T-helper 2 cell treated with Interferon-gamma antibody and Interleukin-4, amounts not matched to agents 5 μg/mL and 100 μg/mL, for 36 hours (primary cell): Measurements from ENCODE around the gene SLC49A3.
"Not testable (repeated sequence)": the region's sequence is repeated elsewhere in the genome, so short reads cannot be mapped to it uniquely, and the experiment has no call there.

Experiments
- DNase-seq: peaks from one replicate; pipeline ENCODE4 v3.0.0; 2021; ENCODE audit warnings: low spot score
- H3K27ac Mint-ChIP-seq: one replicate; pipeline ENCODE4 v1.8.0; 2021; ENCODE audit warnings: mild to moderate bottlenecking, mixed read lengths
- H3K27me3 Mint-ChIP-seq: one replicate; pipeline ENCODE4 v1.8.0; 2021; ENCODE audit warnings: low read depth, mixed read lengths
- H3K36me3 Mint-ChIP-seq: one replicate; pipeline ENCODE4 v1.8.0; 2021; ENCODE audit warnings: low read depth, mixed read lengths
- H3K4me1 Mint-ChIP-seq: one replicate; pipeline ENCODE4 v1.8.0; 2021; ENCODE audit warnings: low read depth, mixed read lengths
- H3K4me3 Mint-ChIP-seq: one replicate; pipeline ENCODE4 v1.8.0; 2022; ENCODE audit warnings: mild to moderate bottlenecking, moderate library complexity, mixed read lengths
- H3K9me3 Mint-ChIP-seq: one replicate; pipeline ENCODE4 v1.8.0; 2021; ENCODE audit warnings: mixed read lengths

Gene SLC49A3

DNA sequence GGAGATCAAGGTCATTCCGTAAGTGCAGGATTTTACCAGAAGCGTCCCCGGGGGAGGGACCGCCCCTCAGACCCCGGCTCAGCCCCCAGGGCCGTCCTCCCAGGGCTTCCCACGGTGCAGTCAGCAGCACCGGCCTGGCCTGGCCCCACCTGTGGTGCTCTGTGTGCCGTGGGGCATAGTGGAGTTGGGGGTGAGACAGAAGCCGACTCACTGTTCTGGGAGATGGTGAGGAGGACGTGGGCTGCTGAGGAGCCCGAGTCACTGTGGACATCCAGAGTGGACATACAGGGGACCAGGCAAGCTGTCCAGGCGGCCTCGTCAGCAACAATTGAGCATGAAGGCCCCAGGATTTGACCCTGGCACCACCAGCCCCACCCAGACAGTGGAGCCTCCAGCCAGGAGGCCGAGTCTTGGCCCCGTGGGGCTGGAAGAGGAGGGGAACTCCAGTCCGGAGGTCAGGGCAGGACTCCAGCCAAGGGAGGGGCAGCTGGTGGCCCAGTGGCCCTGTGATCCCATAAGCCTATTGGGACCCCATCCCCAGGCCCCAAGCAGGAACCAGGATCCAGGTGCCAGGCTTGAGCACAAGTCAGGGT lies 34.0 kb downstream of the SLC49A3 start:
- Mint-ChIP-seq H3K27ac (no peak overlapping the region), H3K9me3 (peaks cover 3% of the 10 kb centered on the region)

DNA sequence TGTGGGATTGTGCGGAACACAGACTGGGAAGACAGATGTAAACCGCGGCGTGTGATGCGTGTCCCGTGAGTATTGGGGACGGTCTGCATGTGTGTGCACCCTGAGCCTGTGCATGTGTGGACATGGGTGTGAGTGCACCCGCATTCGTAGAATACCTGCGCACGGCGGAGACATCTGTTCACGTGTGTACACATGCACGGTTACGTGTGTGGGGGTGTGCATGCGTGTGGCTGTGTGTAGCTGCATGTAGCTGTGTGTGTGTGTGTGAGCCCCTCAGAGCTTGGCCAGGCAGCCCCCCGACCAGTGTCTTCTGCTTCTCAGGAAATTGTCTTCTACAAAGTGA lies 34.5 kb downstream of the SLC49A3 start:
- H3K4me3 Mint-ChIP-seq = no peak overlapping the region
- H3K4me1 Mint-ChIP-seq = no peaks in the 10 kb centered on the region
- no peaks in the 10 kb centered on the region for H3K27me3 Mint-ChIP-seq

More for the DNA sequence above, 34.0 kb downstream of the SLC49A3 start:
- no peaks in the 10 kb centered on the region for H3K36me3 Mint-ChIP-seq
- H3K4me1 Mint-ChIP-seq = no peaks in the 10 kb centered on the region
- no peak for DNase-seq
- H3K4me3 Mint-ChIP-seq = no peak overlapping the region
- H3K27me3 Mint-ChIP-seq = no peaks in the 10 kb centered on the region

DNA sequence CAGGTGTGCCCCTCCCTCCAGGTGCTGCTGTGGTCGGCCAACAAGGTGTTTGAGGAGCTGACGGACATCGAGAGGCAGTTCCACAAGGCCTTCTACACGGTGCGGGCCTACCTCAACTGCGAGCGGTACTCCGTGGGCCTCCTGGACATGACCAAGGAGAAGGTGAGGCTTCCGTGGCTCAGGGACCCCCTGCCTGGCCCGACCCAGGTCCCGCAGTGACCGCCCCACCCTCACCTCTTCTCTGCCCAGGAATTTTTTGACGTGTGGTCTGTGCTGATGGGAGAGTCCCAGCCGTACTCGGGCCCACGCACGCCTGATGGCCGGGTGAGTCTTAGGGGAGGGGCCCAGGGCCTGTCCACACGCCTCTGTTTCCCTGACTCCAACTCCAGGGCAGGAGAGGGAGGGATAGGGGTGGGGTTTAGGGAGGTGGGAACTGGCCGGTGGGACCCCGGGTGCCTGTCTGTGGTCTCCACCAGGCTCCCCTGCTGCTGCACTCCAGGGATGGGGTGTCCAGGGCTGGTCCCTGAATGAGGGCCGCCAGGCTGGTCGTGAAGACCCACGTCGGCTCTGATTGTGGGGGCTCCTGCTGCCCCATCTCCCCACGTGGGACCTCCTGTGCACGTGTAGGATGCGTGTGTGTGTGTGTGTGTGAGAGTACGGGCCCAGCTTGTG lies 35.0 kb downstream of the SLC49A3 start:
- Mint-ChIP-seq H3K4me1 (no peaks in the 10 kb centered on the region), H3K9me3 (no peaks in the 10 kb centered on the region), H3K27me3 (no peaks in the 10 kb centered on the region), H3K36me3 (no peaks in the 10 kb centered on the region), H3K4me3 (no peak overlapping the region), H3K27ac (no peak overlapping the region)
- no peak for DNase-seq

More for the DNA sequence above, 34.5 kb downstream of the SLC49A3 start:
- no peaks in the 10 kb centered on the region for H3K36me3 Mint-ChIP-seq
- H3K27ac Mint-ChIP-seq = no peak overlapping the region
- DNase-seq = no peak
- H3K9me3 Mint-ChIP-seq = no peaks in the 10 kb centered on the region

- H3K27ac Mint-ChIP-seq = no peak overlapping the region
- no peaks in the 10 kb centered on the region for H3K9me3 Mint-ChIP-seq
Observed at GRCh38 chr4:653080-653821, 35.7 kb downstream of the SLC49A3 start.

GRCh38 chr4:651884-652642 lies 36.9 kb downstream of the SLC49A3 start:
- no peaks in the 10 kb centered on the region for H3K36me3 Mint-ChIP-seq
- no peak overlapping the region for H3K4me3 Mint-ChIP-seq
- H3K9me3 Mint-ChIP-seq = no peaks in the 10 kb centered on the region
- no peak overlapping the region for H3K27ac Mint-ChIP-seq
- DNase-seq = no peak
- no peaks in the 10 kb centered on the region for H3K27me3 Mint-ChIP-seq
- no peaks in the 10 kb centered on the region for H3K4me1 Mint-ChIP-seq

More at GRCh38 chr4:653080-653821, 35.7 kb downstream of the SLC49A3 start:
- Mint-ChIP-seq H3K27me3 (no peaks in the 10 kb centered on the region), H3K4me3 (no peak overlapping the region), H3K4me1 (no peaks in the 10 kb centered on the region), H3K36me3 (no peaks in the 10 kb centered on the region)
- DNase-seq = no peak

DNA sequence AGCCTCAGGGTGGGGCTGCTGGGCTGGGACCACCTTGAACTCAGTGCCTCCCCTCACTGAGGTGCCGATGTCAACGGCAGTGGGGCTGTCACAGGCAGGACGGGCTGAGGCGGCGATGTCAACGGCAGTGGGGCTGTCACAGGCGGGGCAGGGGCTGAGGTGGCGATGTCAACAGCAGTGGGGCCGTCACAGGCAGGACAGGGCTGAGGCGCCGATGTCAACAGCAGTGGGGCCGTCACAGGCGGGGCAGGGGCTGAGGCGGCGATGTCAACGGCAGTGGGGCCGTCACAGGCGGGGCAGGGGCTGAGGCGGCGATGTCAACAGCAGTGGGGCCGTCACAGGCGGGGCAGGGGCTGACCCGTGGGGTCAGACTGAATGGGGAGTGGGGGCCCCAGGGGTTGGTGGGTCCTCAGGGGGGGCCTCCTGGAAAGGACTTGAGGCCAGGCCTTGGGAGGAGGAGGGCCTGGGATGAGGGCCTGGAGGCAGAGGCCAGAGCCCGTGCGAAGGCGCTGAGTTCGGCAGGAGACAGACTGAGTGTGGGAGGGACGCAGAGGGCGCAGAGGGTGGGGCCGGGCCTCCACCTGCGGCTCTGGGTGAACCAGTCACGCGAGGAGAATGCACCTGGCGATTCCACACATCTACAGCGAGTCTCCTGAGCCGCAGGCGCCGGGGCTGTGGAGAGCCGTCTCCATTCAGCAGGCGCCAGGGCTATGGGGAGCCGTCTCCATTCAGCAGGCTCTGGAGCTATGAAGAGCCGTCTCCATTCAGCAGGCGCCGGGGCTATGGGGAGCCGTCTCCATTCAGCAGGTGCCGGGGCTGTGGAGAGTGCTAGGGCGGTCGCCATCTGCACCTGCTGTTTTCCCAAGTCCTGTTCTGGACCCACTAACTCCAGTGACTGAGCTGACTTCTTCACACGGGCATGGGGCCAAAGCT lies 37.7 kb downstream of the SLC49A3 start:
- Mint-ChIP-seq H3K9me3 (no peaks in the 10 kb centered on the region), H3K27ac (no peak overlapping the region), H3K4me3 (no peak overlapping the region), H3K4me1 (no peaks in the 10 kb centered on the region), H3K36me3 (no peaks in the 10 kb centered on the region), H3K27me3 (no peaks in the 10 kb centered on the region)
- no peak for DNase-seq

- H3K27me3 Mint-ChIP-seq = no peaks in the 10 kb centered on the region
- no peaks in the 10 kb centered on the region for H3K4me1 Mint-ChIP-seq
- H3K9me3 Mint-ChIP-seq = peaks cover 3% of the 10 kb centered on the region
- no peak overlapping the region for H3K4me3 Mint-ChIP-seq
- no peaks in the 10 kb centered on the region for H3K36me3 Mint-ChIP-seq
- DNase-seq = no peak
- no peak overlapping the region for H3K27ac Mint-ChIP-seq
Observed at GRCh38 chr4:650461-650860, 38.5 kb downstream of the SLC49A3 start.

- Mint-ChIP-seq H3K27me3 (no peaks in the 10 kb centered on the region), H3K4me3 (no peak overlapping the region), H3K27ac (no peak overlapping the region), H3K36me3 (no peaks in the 10 kb centered on the region), H3K9me3 (peaks cover 6% of the 10 kb centered on the region), H3K4me1 (no peaks in the 10 kb centered on the region)
- DNase-seq = no peak
Observed at GRCh38 chr4:649751-650310, 39.1 kb downstream of the SLC49A3 start.

DNA sequence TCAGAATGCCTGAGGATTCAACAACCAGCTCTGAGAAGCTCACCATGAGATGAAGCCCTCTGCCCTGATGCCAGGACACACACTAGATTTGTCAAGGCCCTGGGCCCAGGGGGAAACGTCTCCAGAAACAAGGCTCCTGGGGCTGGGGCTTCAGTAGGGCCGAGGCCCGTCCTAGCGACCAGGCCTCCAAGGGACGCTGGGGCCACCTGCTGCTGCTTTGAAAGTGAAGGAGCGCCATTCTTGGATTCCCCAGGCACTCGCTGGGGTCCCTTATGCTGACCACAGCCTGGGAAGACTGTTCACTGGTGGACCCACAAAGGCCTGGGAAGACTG lies 39.7 kb downstream of the SLC49A3 start:
- Mint-ChIP-seq H3K4me1 (no peaks in the 10 kb centered on the region), H3K4me3 (no peak overlapping the region), H3K9me3 (peaks cover 8% of the 10 kb centered on the region), H3K27me3 (no peaks in the 10 kb centered on the region), H3K27ac (no peak overlapping the region), H3K36me3 (no peaks in the 10 kb centered on the region)
- no peak for DNase-seq

GRCh38 chr4:648579-649292 lies 40.2 kb downstream of the SLC49A3 start:
- no peak overlapping the region for H3K27ac Mint-ChIP-seq
- H3K36me3 Mint-ChIP-seq = no peaks in the 10 kb centered on the region
- H3K9me3 Mint-ChIP-seq = peaks cover 12% of the 10 kb centered on the region
- H3K4me3 Mint-ChIP-seq = no peak overlapping the region
- DNase-seq = no peak
- no peaks in the 10 kb centered on the region for H3K4me1 Mint-ChIP-seq
- H3K27me3 Mint-ChIP-seq = no peaks in the 10 kb centered on the region

GRCh38 chr4:647481-647880 lies 41.5 kb downstream of the SLC49A3 start:
- Mint-ChIP-seq H3K9me3 (peaks cover 12% of the 10 kb centered on the region), H3K36me3 (no peaks in the 10 kb centered on the region), H3K4me1 (no peaks in the 10 kb centered on the region), H3K27ac (no peak overlapping the region), H3K27me3 (no peaks in the 10 kb centered on the region), H3K4me3 (no peak overlapping the region)
- DNase-seq = no peak

DNA sequence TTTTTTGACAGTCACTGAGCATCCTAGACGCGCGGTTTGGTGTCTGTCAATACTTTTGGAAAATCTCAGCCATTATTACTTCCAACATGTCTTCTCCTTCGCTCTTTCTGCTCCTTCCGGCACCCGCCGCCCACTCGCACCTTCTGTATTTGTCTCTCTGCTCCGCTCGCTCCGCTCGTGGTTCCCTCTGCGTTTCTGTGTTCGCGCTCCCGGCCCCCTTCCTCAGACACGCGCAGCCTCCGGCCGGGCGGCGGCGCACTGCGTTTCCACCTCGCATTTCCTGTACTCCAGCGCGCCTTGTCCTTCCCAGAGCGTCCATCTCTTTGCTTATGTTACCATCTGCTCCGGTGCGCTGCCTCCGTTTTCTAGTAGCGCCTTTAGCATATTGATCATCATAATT lies 42.5 kb downstream of the SLC49A3 start:
- H3K4me3 Mint-ChIP-seq = peak overlapping the region; percentile 49
- no peak for DNase-seq
- H3K9me3 Mint-ChIP-seq = peaks cover 12% of the 10 kb centered on the region
- no peaks in the 10 kb centered on the region for H3K27me3 Mint-ChIP-seq
- no peaks in the 10 kb centered on the region for H3K36me3 Mint-ChIP-seq
- no peaks in the 10 kb centered on the region for H3K4me1 Mint-ChIP-seq
- no peak overlapping the region for H3K27ac Mint-ChIP-seq

GRCh38 chr4:642366-642765 lies 46.6 kb downstream of the SLC49A3 start:
- not testable (repeated sequence) for H3K27me3 Mint-ChIP-seq, H3K4me1 Mint-ChIP-seq

More at GRCh38 chr4:642366-642765, 46.6 kb downstream of the SLC49A3 start:
- not testable (repeated sequence) for DNase-seq, H3K4me3 Mint-ChIP-seq, H3K27ac Mint-ChIP-seq, H3K36me3 Mint-ChIP-seq
- peaks cover 12% of the 10 kb centered on the region for H3K9me3 Mint-ChIP-seq
